Bronchial epithelial cell (primary cell): ENCODE results near the gene ELN. TPM values are rescaled to one million over a fixed set of nuclear protein-coding genes. Genes with fewer than 3 reads are reported as not detected.

Source experiments
- DNase-seq: peaks from one replicate; pipeline ENCODE4 v3.0.0-alpha.2; 2010; ENCODE audit warnings: low read depth
- FAIRE-seq: peaks from 2 replicates; lab custom pipeline; 2011; peaks lifted over from hg19 to GRCh38; lab: Jason Lieb, UNC
- H3K27me3 ChIP-seq: 2 replicates; pipeline ENCODE4 v1.5.1; 2011; ENCODE audit warnings: low read length; ENCODE audit not compliant: control insufficient read depth, insufficient read depth
- H3K36me3 ChIP-seq: 2 replicates; pipeline ENCODE4 v1.5.1; 2011; ENCODE audit warnings: low read length; ENCODE audit not compliant: control insufficient read depth, insufficient read depth
- H3K4me3 ChIP-seq: 2 replicates; pipeline ENCODE4 v1.5.1; 2011; ENCODE audit warnings: mild to moderate bottlenecking, low read depth, low read length, control low read depth
- total RNA-seq: library from RNA; depleted of rRNA; stranded (reverse); fragments of >200 nt; gene quantifications from 2 replicates; pipeline ENCODE4 v1.2.1, GENCODE V29; 2014
- TF ChIP-seq, protein P1 (sequence below): IDR thresholded peaks from 2 replicates; pipeline ENCODE4 v1.5.1; 2011; ENCODE audit warnings: mild to moderate bottlenecking, moderate library complexity, low read length, control low read depth, inconsistent platforms; ENCODE audit not compliant: insufficient read depth, severe bottlenecking

Gene ELN
- total RNA-seq, 1 donor from 2014 or later, result under 0.01 TPM

DNA sequence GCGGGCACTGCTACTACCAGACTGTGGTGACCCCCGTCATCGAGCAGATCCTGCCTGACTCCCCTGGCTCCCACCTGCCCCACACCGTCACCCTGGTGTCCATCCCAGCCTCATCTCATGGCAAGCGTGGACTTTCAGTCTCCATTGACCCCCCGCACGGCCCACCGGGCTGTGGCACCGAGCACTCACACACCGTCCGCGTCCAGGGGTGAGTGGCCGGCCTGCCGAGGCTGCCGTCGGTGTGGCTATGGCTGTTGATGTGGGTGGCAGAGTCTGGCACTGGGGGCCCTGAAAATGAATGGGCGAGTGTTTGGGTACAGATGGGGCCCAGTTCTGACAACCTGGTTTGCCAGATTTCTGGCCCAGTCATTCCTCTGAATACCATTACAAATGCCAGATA is 71.1 kb downstream of the ELN start:
- no peaks in the 10 kb centered on the region for H3K27me3 ChIP-seq
- H3K36me3 ChIP-seq, result peaks cover 18% of the 10 kb centered on the region
- H3K4me3 ChIP-seq, result no peak overlapping the region
- no peak for FAIRE-seq
- no peak for DNase-seq
- TF ChIP-seq, protein P1, sequence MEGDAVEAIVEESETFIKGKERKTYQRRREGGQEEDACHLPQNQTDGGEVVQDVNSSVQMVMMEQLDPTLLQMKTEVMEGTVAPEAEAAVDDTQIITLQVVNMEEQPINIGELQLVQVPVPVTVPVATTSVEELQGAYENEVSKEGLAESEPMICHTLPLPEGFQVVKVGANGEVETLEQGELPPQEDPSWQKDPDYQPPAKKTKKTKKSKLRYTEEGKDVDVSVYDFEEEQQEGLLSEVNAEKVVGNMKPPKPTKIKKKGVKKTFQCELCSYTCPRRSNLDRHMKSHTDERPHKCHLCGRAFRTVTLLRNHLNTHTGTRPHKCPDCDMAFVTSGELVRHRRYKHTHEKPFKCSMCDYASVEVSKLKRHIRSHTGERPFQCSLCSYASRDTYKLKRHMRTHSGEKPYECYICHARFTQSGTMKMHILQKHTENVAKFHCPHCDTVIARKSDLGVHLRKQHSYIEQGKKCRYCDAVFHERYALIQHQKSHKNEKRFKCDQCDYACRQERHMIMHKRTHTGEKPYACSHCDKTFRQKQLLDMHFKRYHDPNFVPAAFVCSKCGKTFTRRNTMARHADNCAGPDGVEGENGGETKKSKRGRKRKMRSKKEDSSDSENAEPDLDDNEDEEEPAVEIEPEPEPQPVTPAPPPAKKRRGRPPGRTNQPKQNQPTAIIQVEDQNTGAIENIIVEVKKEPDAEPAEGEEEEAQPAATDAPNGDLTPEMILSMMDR, result no peak

DNA sequence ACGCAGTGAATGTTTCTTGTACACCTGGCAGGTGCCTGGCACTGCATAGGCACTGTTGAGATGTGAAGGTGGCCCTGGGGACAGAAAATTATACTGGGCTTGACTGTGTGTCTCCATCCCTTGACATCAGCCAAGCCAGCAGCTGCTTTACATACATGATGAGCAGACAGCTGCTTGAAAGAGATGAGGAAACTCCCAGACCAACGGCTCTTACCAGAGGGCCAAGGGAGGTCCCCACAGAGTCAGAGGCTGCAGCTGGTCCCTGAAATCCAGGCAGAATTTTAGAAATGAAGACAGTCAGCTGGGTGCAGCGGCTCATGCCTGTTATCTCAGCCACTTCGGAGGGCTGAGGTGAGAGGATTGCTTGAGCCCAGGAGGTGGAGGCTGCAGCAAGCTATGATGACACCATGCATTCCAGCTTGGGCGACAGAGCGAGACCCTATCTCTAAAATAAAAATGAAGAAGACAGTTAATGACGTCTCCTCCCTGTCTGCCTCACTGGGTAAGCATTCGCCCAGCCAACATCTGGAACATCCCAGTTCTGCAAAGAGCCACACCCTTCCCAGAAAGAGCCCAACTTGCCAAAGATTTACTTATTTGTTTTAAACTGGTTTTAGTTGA is 73.2 kb downstream of the ELN start:
- no peak for FAIRE-seq
- H3K4me3 ChIP-seq, result no peak overlapping the region
- H3K36me3 ChIP-seq, result peaks cover 24% of the 10 kb centered on the region
- no peak for DNase-seq
- H3K27me3 ChIP-seq, result no peaks in the 10 kb centered on the region
- TF ChIP-seq, protein P1, result no peak

DNA sequence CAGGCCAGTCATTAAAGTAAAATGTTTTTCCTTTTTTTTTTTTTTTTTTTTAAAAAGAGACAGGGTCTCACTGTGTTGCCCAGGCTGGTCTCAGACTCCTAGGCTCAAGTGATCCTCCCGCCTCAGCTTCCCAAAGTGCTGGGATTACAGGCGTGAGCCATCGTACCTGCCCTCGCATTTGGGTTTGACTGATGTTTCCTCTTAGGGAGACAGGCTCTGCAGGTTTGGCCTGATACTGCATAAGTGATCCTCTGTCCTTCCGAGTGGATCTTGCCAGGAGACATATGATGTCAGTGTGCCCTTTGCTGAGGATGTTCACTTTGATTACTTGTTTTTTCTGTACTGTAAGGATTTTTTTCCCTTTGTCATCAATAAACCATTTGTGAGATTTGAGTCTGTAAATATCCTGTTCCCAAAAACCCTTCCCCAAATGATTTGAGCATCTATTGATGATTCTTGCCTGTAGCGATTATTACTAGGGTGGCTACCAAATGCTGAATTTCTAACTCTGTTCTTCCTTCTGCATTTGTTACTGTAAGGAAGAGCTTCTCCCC is 75.3 kb downstream of the ELN start:
- TF ChIP-seq, protein P1, result no peak
- Histone ChIP-seq H3K36me3 (peaks cover 27% of the 10 kb centered on the region), H3K4me3 (no peak overlapping the region), H3K27me3 (no peaks in the 10 kb centered on the region)
- DNase-seq, result peak; percentile 40
- FAIRE-seq, result no peak

DNA sequence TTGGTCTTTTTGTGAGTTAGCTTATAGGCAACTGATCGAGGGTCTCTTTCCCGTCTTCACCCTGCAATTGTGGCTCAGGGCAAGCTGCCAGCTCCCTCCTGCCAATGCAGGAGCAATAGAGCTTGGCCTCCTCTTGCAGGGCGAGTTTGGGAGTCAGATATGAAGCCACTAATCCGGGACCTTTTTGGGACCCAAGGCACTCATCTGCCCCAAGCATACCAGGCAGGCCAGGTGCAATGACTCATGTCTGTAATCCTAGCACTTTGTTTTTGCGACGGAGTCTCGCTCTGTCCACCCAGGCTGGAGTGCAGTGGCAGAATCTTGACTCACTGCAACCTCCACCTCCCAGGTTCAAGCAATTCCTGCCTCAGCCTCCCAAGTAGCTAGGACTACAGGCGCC is 76.7 kb downstream of the ELN start:
- TF ChIP-seq, protein P1, result no peak
- Histone ChIP-seq H3K4me3 (no peak overlapping the region), H3K36me3 (peaks cover 23% of the 10 kb centered on the region), H3K27me3 (no peaks in the 10 kb centered on the region)
- peak; percentile 71 for DNase-seq
- FAIRE-seq, result no peak

DNA sequence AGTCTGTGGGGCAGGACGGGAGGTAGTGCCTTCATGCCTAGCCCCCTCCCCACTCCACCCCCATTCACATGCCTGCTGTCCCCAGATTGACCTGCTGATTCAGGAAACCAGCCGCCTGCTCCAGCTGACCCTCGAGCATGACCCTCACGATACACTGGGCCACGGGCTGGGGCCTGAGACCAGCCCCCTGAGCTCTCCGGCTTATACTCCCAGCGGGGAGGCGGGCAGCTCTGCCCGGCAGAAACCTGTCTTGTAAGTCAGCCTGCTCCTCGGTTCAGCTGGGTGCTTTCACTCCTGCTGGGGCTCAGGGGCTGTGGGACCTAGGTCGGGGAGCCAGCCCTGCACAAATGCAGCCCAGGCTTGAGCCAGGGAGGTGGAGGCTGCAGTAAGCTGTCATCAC is 78.0 kb downstream of the ELN start:
- no peak for DNase-seq
- peaks cover 24% of the 10 kb centered on the region for H3K36me3 ChIP-seq
- H3K27me3 ChIP-seq, result no peaks in the 10 kb centered on the region
- H3K4me3 ChIP-seq, result no peak overlapping the region
- TF ChIP-seq, protein P1, result no peak
- no peak for FAIRE-seq
